Measurements from ENCODE around the gene PMPCB.

DNA sequence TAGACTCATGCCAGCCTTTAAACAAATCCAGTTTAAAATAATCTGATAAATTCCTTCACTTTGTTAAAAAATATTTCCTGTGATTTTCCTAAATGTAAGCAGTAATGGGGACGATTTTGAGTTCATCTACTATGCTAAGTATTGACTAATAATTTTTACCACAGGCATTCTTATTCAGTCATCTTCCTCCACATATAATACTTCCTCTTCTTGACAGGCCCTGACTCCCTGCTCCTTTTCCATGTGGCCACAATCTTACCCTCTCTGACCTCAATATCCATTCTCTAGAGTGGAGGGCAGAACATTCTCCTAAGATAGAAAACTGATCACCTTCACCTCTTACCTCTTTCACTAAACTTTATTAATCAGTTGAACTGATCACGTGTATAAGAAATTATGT is 39.5 kb downstream of the PMPCB start:
- TF ChIP-seq, protein P1, sequence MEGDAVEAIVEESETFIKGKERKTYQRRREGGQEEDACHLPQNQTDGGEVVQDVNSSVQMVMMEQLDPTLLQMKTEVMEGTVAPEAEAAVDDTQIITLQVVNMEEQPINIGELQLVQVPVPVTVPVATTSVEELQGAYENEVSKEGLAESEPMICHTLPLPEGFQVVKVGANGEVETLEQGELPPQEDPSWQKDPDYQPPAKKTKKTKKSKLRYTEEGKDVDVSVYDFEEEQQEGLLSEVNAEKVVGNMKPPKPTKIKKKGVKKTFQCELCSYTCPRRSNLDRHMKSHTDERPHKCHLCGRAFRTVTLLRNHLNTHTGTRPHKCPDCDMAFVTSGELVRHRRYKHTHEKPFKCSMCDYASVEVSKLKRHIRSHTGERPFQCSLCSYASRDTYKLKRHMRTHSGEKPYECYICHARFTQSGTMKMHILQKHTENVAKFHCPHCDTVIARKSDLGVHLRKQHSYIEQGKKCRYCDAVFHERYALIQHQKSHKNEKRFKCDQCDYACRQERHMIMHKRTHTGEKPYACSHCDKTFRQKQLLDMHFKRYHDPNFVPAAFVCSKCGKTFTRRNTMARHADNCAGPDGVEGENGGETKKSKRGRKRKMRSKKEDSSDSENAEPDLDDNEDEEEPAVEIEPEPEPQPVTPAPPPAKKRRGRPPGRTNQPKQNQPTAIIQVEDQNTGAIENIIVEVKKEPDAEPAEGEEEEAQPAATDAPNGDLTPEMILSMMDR (IDR thresholded peaks at IDR 0.05): no peak
- TF ChIP-seq POLR2AphosphoS5 (IDR thresholded peaks at IDR 0.05) (no peak), POLR2A (IDR thresholded peaks at IDR 0.05) (no peak), EP300 (IDR thresholded peaks at IDR 0.05) (no peak)
